Astrocyte (in vitro differentiated cells and primary cell): ENCODE measurements around the gene COQ8A. TPM values are rescaled to one million over a fixed set of nuclear protein-coding genes. Genes with fewer than 3 reads are reported as not detected.

ENCODE experiments used
- DNase-seq: peaks from one replicate; pipeline ENCODE4 v3.0.0-alpha.2; 2010; ENCODE audit warnings: low read depth
- FAIRE-seq: peaks from 2 replicates; lab custom pipeline; 2011; peaks lifted over from hg19 to GRCh38; lab: Jason Lieb, UNC
- H2AFZ ChIP-seq: 2 replicates; pipeline ENCODE4 v1.6.0; 2012; ENCODE audit warnings: low read depth, low read length, inconsistent platforms
- H3K27ac ChIP-seq: 2 replicates; pipeline ENCODE4 v1.5.1; 2011; ENCODE audit warnings: low read depth, low read length, inconsistent platforms
- H3K27me3 ChIP-seq: 2 replicates; pipeline ENCODE4 v1.6.0; 2011; ENCODE audit warnings: low read length, inconsistent platforms; ENCODE audit not compliant: insufficient read depth
- H3K36me3 ChIP-seq: 2 replicates; pipeline ENCODE4 v1.5.1; 2011; ENCODE audit warnings: low read length, inconsistent platforms; ENCODE audit not compliant: insufficient read depth
- H3K4me1 ChIP-seq: 2 replicates; pipeline ENCODE4 v1.5.1; 2011; ENCODE audit warnings: low read length, inconsistent platforms; ENCODE audit not compliant: insufficient read depth
- H3K4me2 ChIP-seq: 2 replicates; pipeline ENCODE4 v1.6.0; 2012; ENCODE audit warnings: low read length, inconsistent platforms
- H3K4me3 ChIP-seq: 2 replicates; pipeline ENCODE4 v1.5.1; 2011; ENCODE audit warnings: low read depth, mild to moderate bottlenecking, low read length, inconsistent platforms; ENCODE audit not compliant: insufficient read depth
- H3K79me2 ChIP-seq: 2 replicates; pipeline ENCODE4 v1.6.0; 2012; ENCODE audit warnings: mild to moderate bottlenecking, low read length, inconsistent platforms; ENCODE audit not compliant: insufficient read depth
- H3K9ac ChIP-seq: 2 replicates; pipeline ENCODE4 v1.6.0; 2012; ENCODE audit warnings: mild to moderate bottlenecking, low read length, inconsistent platforms
- H3K9me3 ChIP-seq: 2 replicates; pipeline ENCODE4 v1.5.1; 2012; ENCODE audit warnings: low read depth, mild to moderate bottlenecking, low read length, inconsistent platforms; ENCODE audit not compliant: insufficient read depth
- H4K20me1 ChIP-seq: 2 replicates; pipeline ENCODE4 v1.6.0; 2012; ENCODE audit warnings: low read length, inconsistent platforms; ENCODE audit not compliant: insufficient read depth
- H3K27ac Mint-ChIP-seq: one replicate; pipeline ENCODE4 v1.8.0; 2021; ENCODE audit warnings: mild to moderate bottlenecking, mixed read lengths; ENCODE audit not compliant: unreplicated experiment
- H3K27me3 Mint-ChIP-seq: one replicate; pipeline ENCODE4 v1.8.0; 2021; ENCODE audit warnings: low read depth, mixed read lengths; ENCODE audit not compliant: unreplicated experiment
- H3K36me3 Mint-ChIP-seq: one replicate; pipeline ENCODE4 v1.8.0; 2021; ENCODE audit warnings: low read depth, mixed read lengths; ENCODE audit not compliant: unreplicated experiment
- H3K4me1 Mint-ChIP-seq: one replicate; pipeline ENCODE4 v1.8.0; 2021; ENCODE audit warnings: low read depth, mixed read lengths; ENCODE audit not compliant: unreplicated experiment
- H3K4me3 Mint-ChIP-seq: one replicate; pipeline ENCODE4 v1.8.0; 2021; ENCODE audit warnings: mild to moderate bottlenecking, moderate library complexity, mixed read lengths; ENCODE audit not compliant: unreplicated experiment
- H3K9me3 Mint-ChIP-seq: one replicate; pipeline ENCODE4 v1.8.0; 2021; ENCODE audit warnings: mild to moderate bottlenecking, mixed read lengths; ENCODE audit not compliant: unreplicated experiment
- EZH2 ChIP-seq: IDR thresholded peaks from 2 replicates; pipeline ENCODE4 v1.6.1; 2012; ENCODE audit warnings: mild to moderate bottlenecking, low read length, inconsistent platforms; ENCODE audit not compliant: insufficient read depth
- total RNA-seq: library from RNA; stranded (reverse); gene quantifications from 2 replicates; pipeline ENCODE4 v1.2.1, GENCODE V29; 2021
- TF ChIP-seq, protein P1 (sequence below): IDR thresholded peaks from 2 replicates; pipeline ENCODE4 v1.5.1; 2011; ENCODE audit warnings: low read depth, mild to moderate bottlenecking, inconsistent platforms, low read length, moderate library complexity; ENCODE audit not compliant: insufficient read depth

COQ8A gene
- total RNA-seq, 1 donor from 2014 or later: 8.2 TPM

DNA sequence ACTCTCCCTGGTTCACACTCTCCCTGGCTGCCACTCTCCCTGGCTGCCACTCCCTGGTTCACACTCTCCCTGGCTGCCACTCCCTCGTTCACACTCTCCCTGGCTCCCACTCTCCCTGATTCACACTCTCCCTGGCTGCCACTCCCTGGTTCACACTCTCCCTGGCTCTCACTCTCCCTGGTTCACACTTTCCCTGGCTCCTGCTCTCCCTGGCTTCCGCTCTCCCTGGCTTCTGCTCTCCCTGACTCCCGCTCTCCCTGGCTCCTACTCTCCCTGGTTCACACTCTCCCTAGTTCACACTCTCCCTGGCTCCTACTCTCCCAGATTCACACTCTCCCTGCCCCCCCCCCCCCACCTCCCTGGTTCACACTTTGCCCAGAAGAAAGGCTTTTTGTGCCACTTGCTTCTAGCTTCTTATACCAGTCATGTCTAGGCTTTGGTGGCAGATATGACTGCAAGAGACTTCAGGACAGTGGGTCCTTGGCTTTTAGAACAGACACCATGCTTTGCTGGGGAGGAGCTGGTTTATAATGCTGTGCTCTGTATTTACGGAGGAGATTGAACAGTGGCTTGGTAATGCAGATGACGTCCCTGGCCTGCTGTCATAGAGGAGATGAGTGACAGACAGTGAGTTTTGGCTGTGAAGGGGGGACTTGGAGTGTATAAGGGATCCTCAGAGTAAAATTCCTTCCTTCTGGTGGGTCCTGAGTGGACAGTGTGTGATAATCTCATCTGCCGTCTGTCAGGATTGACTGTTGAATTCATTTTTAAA lies 17.0 kb downstream of the COQ8A start:
- H2AFZ ChIP-seq: no peak overlapping the region
- no peaks in the 10 kb centered on the region for H3K79me2 ChIP-seq
- TF ChIP-seq, protein P1, sequence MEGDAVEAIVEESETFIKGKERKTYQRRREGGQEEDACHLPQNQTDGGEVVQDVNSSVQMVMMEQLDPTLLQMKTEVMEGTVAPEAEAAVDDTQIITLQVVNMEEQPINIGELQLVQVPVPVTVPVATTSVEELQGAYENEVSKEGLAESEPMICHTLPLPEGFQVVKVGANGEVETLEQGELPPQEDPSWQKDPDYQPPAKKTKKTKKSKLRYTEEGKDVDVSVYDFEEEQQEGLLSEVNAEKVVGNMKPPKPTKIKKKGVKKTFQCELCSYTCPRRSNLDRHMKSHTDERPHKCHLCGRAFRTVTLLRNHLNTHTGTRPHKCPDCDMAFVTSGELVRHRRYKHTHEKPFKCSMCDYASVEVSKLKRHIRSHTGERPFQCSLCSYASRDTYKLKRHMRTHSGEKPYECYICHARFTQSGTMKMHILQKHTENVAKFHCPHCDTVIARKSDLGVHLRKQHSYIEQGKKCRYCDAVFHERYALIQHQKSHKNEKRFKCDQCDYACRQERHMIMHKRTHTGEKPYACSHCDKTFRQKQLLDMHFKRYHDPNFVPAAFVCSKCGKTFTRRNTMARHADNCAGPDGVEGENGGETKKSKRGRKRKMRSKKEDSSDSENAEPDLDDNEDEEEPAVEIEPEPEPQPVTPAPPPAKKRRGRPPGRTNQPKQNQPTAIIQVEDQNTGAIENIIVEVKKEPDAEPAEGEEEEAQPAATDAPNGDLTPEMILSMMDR: no peak
- TF ChIP-seq EZH2: no peak
- H3K36me3 ChIP-seq: no peaks in the 10 kb centered on the region
- no peaks in the 10 kb centered on the region for H3K4me1 ChIP-seq
- peaks cover 2% of the 10 kb centered on the region for H3K27me3 Mint-ChIP-seq
- FAIRE-seq (no peak), DNase-seq (no peak)
- no peak overlapping the region for H3K4me3 Mint-ChIP-seq
- H3K9ac ChIP-seq: no peak overlapping the region
- H3K27me3 ChIP-seq: no peaks in the 10 kb centered on the region
- H3K9me3 Mint-ChIP-seq: peaks cover 10% of the 10 kb centered on the region
- no peaks in the 10 kb centered on the region for H3K9me3 ChIP-seq
- H3K4me1 Mint-ChIP-seq: peaks cover 2% of the 10 kb centered on the region
- H3K36me3 Mint-ChIP-seq: peaks cover 6% of the 10 kb centered on the region
- no peak overlapping the region for H3K27ac ChIP-seq
- no peak overlapping the region for H3K4me3 ChIP-seq
- H3K27ac Mint-ChIP-seq: no peak overlapping the region
- no peaks in the 10 kb centered on the region for H4K20me1 ChIP-seq
- H3K4me2 ChIP-seq: no peak overlapping the region

DNA sequence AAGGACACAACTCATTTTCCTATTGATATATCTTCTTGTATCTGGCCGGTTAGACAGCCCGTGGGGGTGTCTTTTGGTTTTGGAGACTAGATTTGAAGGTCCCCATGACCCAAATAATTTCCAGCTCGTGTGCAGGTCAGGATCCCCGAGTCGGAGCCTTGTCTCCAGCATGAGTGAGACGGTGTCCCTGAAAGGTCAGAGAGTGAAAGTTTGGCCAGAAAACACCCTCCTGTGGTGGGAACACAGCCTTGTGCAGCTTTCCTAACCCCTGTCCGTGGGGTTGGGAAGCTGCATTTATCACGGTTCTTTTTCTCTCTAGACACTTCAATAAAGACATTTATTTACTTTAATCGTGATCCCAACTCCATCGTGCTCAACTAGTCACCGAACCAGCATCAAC lies 17.6 kb downstream of the COQ8A start:
- Mint-ChIP-seq H3K36me3 (peaks cover 6% of the 10 kb centered on the region), H3K4me1 (peaks cover 2% of the 10 kb centered on the region), H3K27me3 (peaks cover 2% of the 10 kb centered on the region), H3K9me3 (peaks cover 10% of the 10 kb centered on the region), H3K4me3 (no peak overlapping the region), H3K27ac (no peak overlapping the region)
- Histone ChIP-seq H3K4me1 (no peaks in the 10 kb centered on the region), H3K9me3 (no peaks in the 10 kb centered on the region), H3K4me2 (no peak overlapping the region), H3K27me3 (no peaks in the 10 kb centered on the region), H3K27ac (no peak overlapping the region), H2AFZ (no peak overlapping the region), H3K79me2 (no peaks in the 10 kb centered on the region), H3K4me3 (no peak overlapping the region), H3K9ac (no peak overlapping the region), H3K36me3 (no peaks in the 10 kb centered on the region), H4K20me1 (no peaks in the 10 kb centered on the region)
- no peak for FAIRE-seq
- DNase-seq: no peak
- TF ChIP-seq EZH2: no peak
- TF ChIP-seq, protein P1: no peak

- peaks cover 2% of the 10 kb centered on the region for H3K27me3 Mint-ChIP-seq
- no peak for TF ChIP-seq EZH2
- TF ChIP-seq, protein P1: no peak
- no peak overlapping the region for H3K4me3 ChIP-seq
Observed at GRCh38 chr1:226958300-226958699, 18.2 kb downstream of the COQ8A start.

More at GRCh38 chr1:226958300-226958699, 18.2 kb downstream of the COQ8A start:
- no peaks in the 10 kb centered on the region for H3K79me2 ChIP-seq
- H4K20me1 ChIP-seq: no peaks in the 10 kb centered on the region
- no peaks in the 10 kb centered on the region for H3K27me3 ChIP-seq
- Mint-ChIP-seq H3K36me3 (peaks cover 6% of the 10 kb centered on the region), H3K4me3 (no peak overlapping the region), H3K4me1 (peaks cover 2% of the 10 kb centered on the region), H3K27ac (no peak overlapping the region), H3K9me3 (peaks cover 10% of the 10 kb centered on the region)
- H3K27ac ChIP-seq: no peak overlapping the region
- H3K36me3 ChIP-seq: no peaks in the 10 kb centered on the region
- no peaks in the 10 kb centered on the region for H3K4me1 ChIP-seq
- H3K9ac ChIP-seq: no peak overlapping the region
- no peak overlapping the region for H3K4me2 ChIP-seq
- FAIRE-seq (no peak), DNase-seq (no peak)
- no peak overlapping the region for H2AFZ ChIP-seq
- no peaks in the 10 kb centered on the region for H3K9me3 ChIP-seq
